GM19240 (cell line): ENCODE data around the gene GRIFIN.
A peak's percentile ranks its signal among the peaks of the same experiment; 100 is the strongest.
"Not testable (repeated sequence)": the region's sequence is repeated elsewhere in the genome, so short reads cannot be mapped to it uniquely, and the experiment has no call there.

Experiments used
- DNase-seq: peaks from one replicate; pipeline ENCODE4 v3.0.0; 2011; ENCODE audit warnings: low spot score; ENCODE audit not compliant: insufficient read length

Gene GRIFIN

GRCh38 chr7:2478800-2479199, 2.6 kb upstream of the GRIFIN start:
- no peak for DNase-seq

GRCh38 chr7:2478399-2478785, 2.2 kb upstream of the GRIFIN start:
- no peak for DNase-seq

- DNase-seq: peak; percentile 53
These were observed 1.5 kb upstream of the GRIFIN start for GRCh38 chr7:2477447-2478398.

- no peak for DNase-seq
These were observed 713 bp upstream of the GRIFIN start for GRCh38 chr7:2476776-2477446.

GRCh38 chr7:2475678-2476015, 551 bp downstream of the GRIFIN start:
- DNase-seq: no peak

- no peak for DNase-seq
These were observed 1.2 kb downstream of the GRIFIN start for GRCh38 chr7:2474813-2475677.

- no peak for DNase-seq
These were observed 2.0 kb downstream of the GRIFIN start for GRCh38 chr7:2474224-2474623.

GRCh38 chr7:2473496-2474180, 2.6 kb downstream of the GRIFIN start:
- no peak for DNase-seq

- DNase-seq: no peak
These were observed 3.5 kb downstream of the GRIFIN start for GRCh38 chr7:2472739-2473138.

- DNase-seq: no peak
These were observed 4.8 kb downstream of the GRIFIN start for GRCh38 chr7:2471396-2471795.

- DNase-seq: no peak
These were observed 5.2 kb downstream of the GRIFIN start for GRCh38 chr7:2471022-2471329.

GRCh38 chr7:2470204-2471021, 5.8 kb downstream of the GRIFIN start:
- DNase-seq: no peak

GRCh38 chr7:2469460-2470203, 6.6 kb downstream of the GRIFIN start:
- not testable (repeated sequence) for DNase-seq

- DNase-seq: no peak
These were observed 8.0 kb downstream of the GRIFIN start for GRCh38 chr7:2468227-2468626.

GRCh38 chr7:2466675-2467074, 9.5 kb downstream of the GRIFIN start:
- DNase-seq: no peak

GRCh38 chr7:2465928-2466327, 10.3 kb downstream of the GRIFIN start:
- no peak for DNase-seq

- no peak for DNase-seq
These were observed 13.5 kb downstream of the GRIFIN start for GRCh38 chr7:2462731-2463130.

GRCh38 chr7:2461268-2462026, 14.8 kb downstream of the GRIFIN start:
- no peak for DNase-seq

- no peak for DNase-seq
These were observed 15.6 kb downstream of the GRIFIN start for GRCh38 chr7:2460641-2461040.
